Mucosa of rectum (tissue), 2 donors: ENCODE data around the gene SKA2.

Source experiments
- H3K27ac ChIP-seq, 2 donors: one replicate each; pipeline ENCODE4 v1.7.0; 2013; ENCODE audit warnings: inconsistent platforms in 2 of 2, low read depth in 2 of 2, low read length in 2 of 2
- H3K27me3 ChIP-seq, 2 donors: one replicate each; pipeline ENCODE4 v1.7.0; 2013; ENCODE audit warnings: low read length in 2 of 2; ENCODE audit not compliant: control insufficient read depth in 2 of 2, insufficient read depth in 2 of 2
- H3K36me3 ChIP-seq, 2 donors: one replicate each; pipeline ENCODE4 v1.7.0; 2013; ENCODE audit warnings: low read length in 2 of 2; ENCODE audit not compliant: control insufficient read depth in 2 of 2, insufficient read depth in 2 of 2
- H3K4me1 ChIP-seq, 2 donors: one replicate each; pipeline ENCODE4 v1.7.0; 2013; ENCODE audit warnings: low read length in 2 of 2, mild to moderate bottlenecking in 1 of 2; ENCODE audit not compliant: control insufficient read depth in 2 of 2, insufficient read depth in 2 of 2
- H3K4me3 ChIP-seq, 2 donors: one replicate each; pipeline ENCODE4 v1.7.0; 2013; ENCODE audit warnings: low read length in 2 of 2
- H3K9ac ChIP-seq, 2 donors: one replicate each; pipeline ENCODE4 v1.7.0; 2013; ENCODE audit warnings: low read length in 2 of 2, low read depth in 1 of 2, mild to moderate bottlenecking in 1 of 2
- H3K9me3 ChIP-seq, 2 donors: one replicate each; pipeline ENCODE4 v1.7.0; 2013; ENCODE audit warnings: low read length in 2 of 2; ENCODE audit not compliant: control insufficient read depth in 2 of 2
- donor health status: healthy.
- donor health status: Normal muscosa, but diverticular disease.

SKA2 gene

DNA sequence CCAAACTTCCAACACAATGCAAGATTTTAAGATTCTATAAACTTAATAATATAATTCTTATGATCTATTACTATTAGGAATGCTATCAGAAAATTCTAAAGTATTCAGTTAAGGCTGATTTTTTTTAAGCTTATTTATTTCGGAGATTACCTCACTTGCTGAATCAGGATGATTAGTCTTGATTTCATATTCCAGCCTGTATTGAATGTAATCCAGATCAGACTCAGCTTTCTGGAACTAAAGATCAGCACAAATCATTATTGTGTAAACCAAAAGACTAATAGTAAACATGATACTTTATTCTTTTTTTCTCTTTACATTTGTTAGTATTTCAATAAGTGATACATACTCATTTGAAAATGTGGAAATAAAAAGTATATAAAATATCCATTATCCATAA is 23.9 kb downstream of the SKA2 start:
- H3K4me3 ChIP-seq, result no peak overlapping the region
- no peak overlapping the region for H3K27ac ChIP-seq
- H3K36me3 ChIP-seq, result peaks cover 0 to 5% of the 10 kb centered on the region in 2 donors
- H3K9me3 ChIP-seq, result no peaks in the 10 kb centered on the region
- no peak overlapping the region for H3K9ac ChIP-seq
- H3K27me3 ChIP-seq, result no peaks in the 10 kb centered on the region
- H3K4me1 ChIP-seq, result no peaks in the 10 kb centered on the region

DNA sequence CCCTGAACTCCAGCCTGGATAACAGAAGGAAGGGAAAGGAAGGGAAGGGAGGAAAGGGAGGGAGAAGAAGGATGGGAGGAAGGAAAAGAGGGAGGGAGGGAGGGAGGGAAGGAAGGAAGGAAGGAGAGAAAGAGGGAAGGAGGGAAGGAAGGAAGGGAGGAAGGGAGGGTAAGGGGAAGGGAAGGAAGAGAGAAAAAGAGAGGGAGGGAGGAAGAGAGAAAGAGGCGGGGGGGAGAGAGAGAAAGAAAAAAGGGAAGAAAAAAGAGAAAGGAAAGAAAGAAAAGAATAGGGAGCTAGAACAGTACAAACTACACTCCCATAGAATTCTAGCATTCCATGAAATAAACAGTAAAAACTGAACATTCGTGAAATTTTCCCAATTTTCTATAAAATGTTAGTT is 25.2 kb downstream of the SKA2 start:
- no peak overlapping the region for H3K27ac ChIP-seq
- H3K27me3 ChIP-seq, result no peaks in the 10 kb centered on the region
- no peak overlapping the region for H3K9ac ChIP-seq
- H3K4me1 ChIP-seq, result no peaks in the 10 kb centered on the region
- no peak overlapping the region for H3K4me3 ChIP-seq
- H3K36me3 ChIP-seq, result peaks cover 0 to 5% of the 10 kb centered on the region in 2 donors
- H3K9me3 ChIP-seq, result no peaks in the 10 kb centered on the region

DNA sequence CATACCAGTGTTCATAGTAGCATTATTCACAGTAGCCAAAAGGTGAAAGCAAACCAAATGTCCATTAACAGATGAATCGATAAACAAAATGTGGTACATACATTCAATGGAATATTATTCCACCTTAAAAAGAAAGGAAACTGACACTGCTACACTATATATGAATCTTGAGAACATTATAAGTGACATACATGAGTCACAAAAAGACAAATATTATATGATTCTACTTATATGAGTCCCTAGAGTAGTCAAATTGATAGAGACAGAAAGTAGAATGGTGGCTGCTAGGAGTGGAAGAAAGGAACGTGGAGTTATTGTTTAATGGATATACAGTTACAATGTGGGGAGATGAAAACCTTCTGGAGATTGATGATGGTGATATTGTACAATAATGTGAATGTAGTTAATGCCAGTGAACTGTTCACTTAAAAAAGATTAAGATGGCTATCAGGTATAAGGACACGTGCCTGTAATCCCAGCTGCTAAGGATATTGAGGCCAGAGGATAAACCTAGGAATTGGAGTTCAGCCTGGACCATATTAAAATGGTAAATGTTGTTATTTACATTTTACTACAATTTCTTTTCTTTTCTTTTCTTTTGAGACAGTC is 28.1 kb downstream of the SKA2 start:
- Histone ChIP-seq H3K4me1 (no peaks in the 10 kb centered on the region), H3K36me3 (peaks cover 0 to 5% of the 10 kb centered on the region in 2 donors), H3K9me3 (no peaks in the 10 kb centered on the region), H3K4me3 (no peak overlapping the region), H3K9ac (no peak overlapping the region), H3K27me3 (no peaks in the 10 kb centered on the region), H3K27ac (no peak overlapping the region)

DNA sequence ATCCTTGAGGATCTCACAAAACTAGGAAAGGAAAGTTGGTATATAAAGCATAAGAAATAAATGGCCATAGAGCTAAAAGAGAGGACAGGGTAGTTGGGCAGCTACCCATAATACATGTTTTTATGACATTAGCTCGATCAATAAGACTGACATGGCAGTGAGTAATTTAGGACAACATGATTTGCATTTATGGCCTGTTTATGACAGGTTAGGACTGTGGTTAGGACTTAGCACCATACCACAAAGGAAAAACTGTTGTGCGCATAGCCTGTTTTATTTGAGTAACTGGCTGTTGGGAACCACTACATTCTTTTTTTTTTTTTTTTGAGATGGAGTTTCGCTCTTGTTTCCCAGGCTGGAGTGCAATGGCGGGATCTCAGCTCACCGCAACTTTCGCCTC is 30.3 kb downstream of the SKA2 start:
- Histone ChIP-seq H3K9ac (no peak overlapping the region), H3K27ac (no peak overlapping the region), H3K4me1 (no peaks in the 10 kb centered on the region), H3K36me3 (peaks cover 0 to 5% of the 10 kb centered on the region in 2 donors), H3K4me3 (no peak overlapping the region), H3K9me3 (no peaks in the 10 kb centered on the region), H3K27me3 (no peaks in the 10 kb centered on the region)

DNA sequence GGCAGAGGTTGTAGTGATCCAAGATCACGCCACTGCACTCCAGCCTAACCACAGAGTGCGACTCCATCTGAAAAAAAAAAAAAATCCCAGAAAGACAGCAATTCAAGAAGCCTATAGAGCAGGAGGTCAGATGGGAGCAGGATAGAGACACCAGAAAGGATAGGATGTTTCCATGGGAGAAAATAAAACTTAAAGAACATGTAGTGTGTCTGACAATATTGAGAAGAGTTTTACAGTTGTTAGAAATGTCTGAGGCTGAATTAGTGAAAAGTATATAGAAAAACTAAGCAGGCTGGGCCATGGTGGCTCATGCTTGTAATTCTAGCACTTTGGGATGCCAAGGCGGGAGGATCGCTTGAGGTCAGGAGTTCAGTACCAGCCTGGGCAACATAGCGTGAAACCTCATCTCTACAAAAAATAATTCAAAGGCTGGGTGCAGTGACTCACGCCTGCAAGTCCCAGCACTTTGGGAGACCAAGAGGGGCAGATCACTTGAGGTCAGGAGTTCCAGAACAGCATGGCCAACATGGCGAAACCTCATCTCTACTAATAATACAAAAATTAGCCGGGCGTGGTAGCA is 33.0 kb downstream of the SKA2 start:
- H3K4me1 ChIP-seq, result no peaks in the 10 kb centered on the region
- H3K4me3 ChIP-seq, result no peak overlapping the region
- no peaks in the 10 kb centered on the region for H3K36me3 ChIP-seq
- no peaks in the 10 kb centered on the region for H3K27me3 ChIP-seq
- no peaks in the 10 kb centered on the region for H3K9me3 ChIP-seq
- H3K9ac ChIP-seq, result no peak overlapping the region
- no peak overlapping the region for H3K27ac ChIP-seq

DNA sequence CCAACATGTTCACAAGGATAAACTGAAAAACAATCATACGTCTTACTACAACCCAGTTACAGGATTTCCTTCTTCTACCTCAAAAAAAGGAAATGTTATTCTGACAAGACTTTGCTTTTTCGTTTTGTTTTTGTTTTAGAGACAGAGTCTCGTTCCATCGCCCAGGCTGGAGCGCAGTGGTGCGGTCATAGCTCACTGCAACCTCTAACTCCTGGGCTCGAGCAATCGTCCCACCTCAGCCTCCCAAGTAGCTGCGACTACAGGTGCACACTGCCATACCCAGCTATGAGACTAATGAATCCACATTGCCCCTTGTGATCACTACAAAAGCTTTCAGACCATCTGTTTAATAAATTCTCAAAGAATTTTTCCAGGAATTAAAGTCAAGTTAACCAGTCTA is 39.5 kb downstream of the SKA2 start:
- H3K4me1 ChIP-seq, result no peaks in the 10 kb centered on the region
- H3K4me3 ChIP-seq, result no peak overlapping the region
- H3K9me3 ChIP-seq, result no peaks in the 10 kb centered on the region
- no peaks in the 10 kb centered on the region for H3K36me3 ChIP-seq
- no peak overlapping the region for H3K9ac ChIP-seq
- no peaks in the 10 kb centered on the region for H3K27me3 ChIP-seq
- no peak overlapping the region for H3K27ac ChIP-seq

DNA sequence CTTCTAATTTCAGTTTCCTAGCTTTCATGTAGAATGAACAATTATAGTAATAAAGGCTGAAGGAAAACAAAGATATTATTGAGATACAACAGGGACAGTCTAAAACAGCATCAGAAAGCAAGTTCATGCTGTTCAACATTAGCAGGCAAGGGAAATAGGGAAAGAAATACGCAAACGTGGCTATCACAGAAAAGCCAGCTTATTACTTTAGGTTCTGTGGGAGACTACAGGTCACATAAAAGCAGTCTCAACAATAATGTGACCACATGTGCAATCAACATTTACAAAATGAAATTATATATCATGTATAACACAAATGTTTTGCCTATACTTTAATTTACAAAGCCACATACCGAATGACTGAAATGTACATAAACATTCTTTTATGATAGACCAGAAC is 43.4 kb downstream of the SKA2 start:
- Histone ChIP-seq H3K9ac (no peak overlapping the region), H3K36me3 (no peaks in the 10 kb centered on the region), H3K27ac (no peak overlapping the region), H3K9me3 (no peaks in the 10 kb centered on the region), H3K27me3 (no peaks in the 10 kb centered on the region), H3K4me1 (peaks cover 3 to 7% of the 10 kb centered on the region in 2 donors), H3K4me3 (no peak overlapping the region)

DNA sequence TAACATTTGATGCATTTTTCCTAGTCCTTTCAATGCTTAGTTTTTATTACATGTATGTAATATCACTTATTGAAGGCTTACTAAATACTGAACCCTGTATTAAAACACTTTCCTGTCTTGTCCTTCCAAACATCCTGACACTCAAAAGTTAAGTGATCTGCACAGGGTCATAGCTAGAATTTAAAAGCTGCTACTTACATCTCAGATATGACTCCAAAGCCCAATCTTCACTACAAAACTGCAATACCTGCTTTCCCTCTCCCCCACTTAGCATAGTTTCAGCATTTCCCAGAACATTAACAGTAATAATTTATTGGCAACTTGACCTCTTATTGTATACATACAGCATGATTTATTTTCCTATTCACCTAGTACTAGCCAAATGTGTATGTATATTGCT is 44.0 kb downstream of the SKA2 start:
- Histone ChIP-seq H3K4me1 (peaks cover 5 to 7% of the 10 kb centered on the region in 2 donors), H3K4me3 (no peak overlapping the region), H3K9ac (no peak overlapping the region), H3K9me3 (no peaks in the 10 kb centered on the region), H3K27ac (no peak overlapping the region), H3K27me3 (no peaks in the 10 kb centered on the region), H3K36me3 (no peaks in the 10 kb centered on the region)

DNA sequence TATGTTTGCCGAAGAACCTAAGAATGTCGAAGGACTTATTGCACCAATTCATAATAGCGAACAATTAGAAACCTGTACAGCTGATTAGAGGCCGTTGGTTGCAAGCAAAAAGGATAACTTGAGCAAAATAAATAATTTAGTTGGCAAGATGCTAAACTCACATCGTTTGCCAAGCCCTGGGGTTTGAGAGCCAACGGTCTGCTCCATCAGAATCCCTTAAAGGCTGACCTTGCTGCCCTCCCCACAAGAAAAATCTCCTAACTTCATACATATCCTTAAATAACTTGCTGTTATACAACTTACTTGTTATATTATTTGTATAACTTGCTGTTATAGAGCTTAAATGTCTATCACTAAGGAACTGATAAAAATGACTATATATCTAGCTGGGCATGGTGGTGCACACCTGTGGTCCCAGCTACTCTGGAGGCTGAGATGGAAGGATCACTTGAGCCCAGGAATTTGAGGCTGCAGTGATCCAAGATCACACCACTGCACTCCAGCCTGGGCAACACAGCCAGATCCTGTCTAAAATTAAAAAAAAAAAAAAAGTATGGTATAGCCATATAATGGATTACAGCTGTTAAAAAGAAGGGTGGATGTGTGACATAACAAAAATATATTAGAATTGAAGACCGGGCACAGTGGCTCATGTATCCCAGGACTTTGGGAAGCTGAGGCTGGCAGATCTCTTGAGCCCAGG is 46.4 kb downstream of the SKA2 start:
- H3K4me3 ChIP-seq, result no peak overlapping the region
- H3K36me3 ChIP-seq, result no peaks in the 10 kb centered on the region
- H3K9ac ChIP-seq, result no peak overlapping the region
- H3K4me1 ChIP-seq, result peaks cover 11 to 13% of the 10 kb centered on the region in 2 donors
- no peak overlapping the region for H3K27ac ChIP-seq
- no peaks in the 10 kb centered on the region for H3K27me3 ChIP-seq
- H3K9me3 ChIP-seq, result no peaks in the 10 kb centered on the region

DNA sequence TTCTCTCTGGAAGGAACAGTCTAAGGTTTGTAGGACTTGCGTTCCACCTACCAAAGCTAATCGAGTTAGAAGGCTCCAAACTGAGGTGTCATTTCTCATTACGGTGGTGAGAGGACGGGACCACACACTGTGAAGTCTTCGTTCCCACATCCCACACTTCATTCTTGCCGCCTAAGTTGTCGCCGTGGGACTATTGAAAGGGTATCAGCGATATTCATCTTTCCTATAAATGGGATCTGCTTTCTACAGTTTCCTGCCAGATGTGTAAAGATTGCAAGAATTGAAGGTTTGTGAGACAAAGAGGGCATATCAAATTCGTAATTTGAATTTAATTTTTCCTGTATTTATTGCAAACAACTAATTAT is 47.7 kb downstream of the SKA2 start:
- no peaks in the 10 kb centered on the region for H3K36me3 ChIP-seq

More for the DNA sequence above, 47.7 kb downstream of the SKA2 start:
- peak overlapping the region; percentile 80 to 96 for H3K4me3 ChIP-seq
- peak overlapping the region; percentile 84 to 89 for H3K27ac ChIP-seq
- H3K9ac ChIP-seq, result peak overlapping the region; percentile 60 to 82
- peaks cover 11 to 13% of the 10 kb centered on the region in 2 donors for H3K4me1 ChIP-seq
- no peaks in the 10 kb centered on the region for H3K27me3 ChIP-seq
- no peaks in the 10 kb centered on the region for H3K9me3 ChIP-seq
